Right ventricle myocardium superior (tissue), 1 donor: ENCODE results near the gene FRMD5. TPM values are rescaled to one million over a fixed set of nuclear protein-coding genes. Genes with fewer than 3 reads are reported as not detected.
"Not testable (repeated sequence)": the region's sequence is repeated elsewhere in the genome, so short reads cannot be mapped to it uniquely, and the experiment has no call there.

ENCODE experiments used
- ATAC-seq: fragments of 200-7000 bp; cut with Tn5 transposase; one replicate; pipeline ENCODE4 v1.9.1; 2020; ENCODE audit warnings: mild to moderate bottlenecking; ENCODE audit not compliant: poor library complexity
- DNase-seq: peaks from one replicate; pipeline ENCODE4 v3.0.0-alpha.2; 2020
- intact Hi-C: fragments of 100-400 bp; cut with DNase I; formaldehyde crosslinking; loops from one replicate; pipeline ENCODE4 v1.11.2; 2022
- total RNA-seq: library from RNA; stranded (reverse); fragmentation: NEBNext Ultra II Directional; extraction: Animal tissue kit (Norgen Biotek cat#: 25700); gene quantifications from one replicate; pipeline ENCODE4 v1.2.1, GENCODE V29; 2021
- donor health status: DM: no; HTN: yes; CAD: no; lungs with severe emphysema.

Gene FRMD5
- total RNA-seq, 1 donor from 2014 or later: 44.0 TPM

DNA sequence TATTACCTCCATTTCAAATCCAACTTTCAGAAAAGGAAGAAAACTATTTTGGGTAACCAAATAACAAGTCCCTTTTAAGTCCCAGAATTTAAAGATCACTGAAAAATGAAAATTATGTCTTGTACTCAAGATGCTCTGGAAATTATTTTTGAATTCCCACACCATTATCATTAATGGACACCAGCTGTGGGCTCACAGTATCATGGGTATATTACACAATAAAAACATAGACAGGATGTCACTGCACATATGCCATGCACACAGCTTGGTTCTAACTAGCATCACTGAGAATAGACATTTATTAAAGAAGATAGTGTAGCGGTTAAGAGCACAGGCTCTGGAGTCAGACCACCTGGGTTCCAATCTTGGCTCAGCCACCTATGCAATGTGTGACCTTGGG, 130.4 kb downstream of the FRMD5 start:
- intact Hi-C loops: loop anchor here (5.0 to 10.0 kb wide), 2 partner anchors 162 to 190 kb away; no protein-coding TSS in a partner anchor
- ATAC-seq: no peak
- no peak for DNase-seq

DNA sequence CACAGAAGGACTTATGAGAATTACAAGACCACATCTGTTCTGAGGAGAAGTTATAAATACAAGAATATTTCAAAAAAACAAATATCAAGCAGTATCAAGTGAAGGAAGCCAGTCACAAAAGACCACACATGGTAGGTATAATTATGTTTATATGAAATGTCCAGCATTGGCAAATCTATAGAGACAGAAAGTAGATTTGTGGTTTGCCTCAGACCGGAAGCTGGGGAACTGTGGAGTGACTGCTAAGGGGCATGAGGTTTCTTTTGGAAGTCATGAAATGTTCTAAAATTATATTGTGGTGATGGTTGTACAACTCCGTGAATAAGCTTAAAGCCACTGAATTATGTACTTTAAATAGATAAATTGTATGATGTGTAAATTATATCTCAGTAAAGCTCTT, 136.9 kb downstream of the FRMD5 start:
- no peak for ATAC-seq
- DNase-seq: no peak
- intact Hi-C loops: no loop called here

- intact Hi-C loops: no loop called here
- ATAC-seq: no peak
- DNase-seq: no peak
These were observed 149.4 kb downstream of the FRMD5 start for GRCh38 chr15:44045661-44046060.

GRCh38 chr15:44045217-44045616, 149.9 kb downstream of the FRMD5 start:
- DNase-seq (no peak), ATAC-seq (no peak)
- intact Hi-C loops: no loop called here

- DNase-seq: no peak
- ATAC-seq: no peak
- intact Hi-C loops: no loop called here
These were observed 156.3 kb downstream of the FRMD5 start for GRCh38 chr15:44038755-44039191.

DNA sequence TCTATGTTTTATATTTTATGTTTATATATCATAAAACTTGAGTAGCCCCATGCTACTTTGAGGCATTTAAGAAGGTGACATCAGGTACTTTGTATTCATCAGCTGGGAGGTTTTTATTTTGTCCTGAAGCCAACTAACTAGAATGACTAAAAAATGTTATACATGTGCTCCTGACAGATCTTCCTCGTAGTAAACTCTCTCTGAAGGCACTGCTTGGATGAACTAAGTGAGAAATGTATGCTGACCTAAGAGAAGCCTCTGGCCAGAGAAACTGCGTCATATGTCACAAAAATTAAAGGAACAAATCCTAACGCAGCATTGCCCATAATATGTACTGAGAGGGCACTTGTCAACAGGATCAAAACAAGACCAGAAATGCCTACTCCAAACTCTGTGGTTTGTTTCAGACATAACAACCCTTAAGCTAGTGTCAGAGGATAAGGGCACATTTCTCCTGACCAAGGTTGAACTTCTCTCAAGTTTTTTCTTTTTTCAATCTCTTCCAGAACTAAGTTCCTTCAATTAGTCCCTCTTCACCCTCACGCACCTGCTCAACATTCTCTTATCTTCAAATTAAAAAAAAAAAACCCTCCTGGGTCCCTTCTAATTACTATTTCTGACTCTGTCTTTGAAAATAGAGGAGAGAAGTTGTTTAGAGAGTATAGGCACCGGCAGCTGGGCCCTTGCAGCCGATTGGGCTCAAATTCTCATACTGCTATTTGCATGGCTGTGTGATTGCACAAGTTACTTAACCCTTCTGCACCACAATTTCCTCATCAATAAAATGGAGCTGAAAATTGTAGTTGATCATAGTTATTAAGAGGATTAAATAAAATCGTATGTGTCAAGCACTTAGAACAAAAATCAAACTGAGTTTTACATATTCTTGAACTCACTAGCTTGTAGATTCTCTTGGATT, 159.0 kb downstream of the FRMD5 start:
- peak; percentile 20 for ATAC-seq
- intact Hi-C loops: no loop called here
- no peak for DNase-seq

DNA sequence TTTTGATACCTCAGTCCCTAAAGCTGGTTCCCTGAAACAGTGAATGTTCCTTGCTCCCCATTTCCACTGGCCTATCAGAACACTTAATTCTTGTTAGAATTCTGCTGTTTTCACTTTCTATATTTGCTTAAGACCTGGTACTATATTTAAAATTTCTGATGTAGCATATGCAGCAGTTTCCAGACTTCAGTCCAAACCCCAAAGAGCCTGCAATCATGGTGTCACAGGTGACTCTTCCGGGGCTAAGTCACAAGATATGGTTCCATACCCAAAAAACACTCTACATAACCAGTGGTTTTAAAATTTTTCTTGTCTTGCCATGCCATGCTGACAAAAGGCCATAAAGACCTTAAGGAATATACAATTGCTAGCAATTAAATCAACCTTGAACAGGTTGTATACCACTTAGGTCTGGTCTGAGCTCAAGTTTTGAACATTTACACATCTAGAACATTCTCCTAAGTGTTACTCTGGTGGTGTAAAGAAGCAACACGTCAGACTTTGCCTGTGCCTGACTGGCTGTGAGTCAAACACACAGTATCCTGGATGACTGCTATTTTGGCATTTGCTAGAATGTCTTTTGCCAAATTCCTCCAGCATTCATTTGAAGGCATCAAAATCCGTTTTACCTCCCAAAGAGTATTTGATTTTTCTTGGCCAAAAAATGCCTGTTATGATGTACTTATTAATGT, 160.0 kb downstream of the FRMD5 start:
- ATAC-seq (peak; percentile 84), DNase-seq (no peak)
- intact Hi-C loops: no loop called here

DNA sequence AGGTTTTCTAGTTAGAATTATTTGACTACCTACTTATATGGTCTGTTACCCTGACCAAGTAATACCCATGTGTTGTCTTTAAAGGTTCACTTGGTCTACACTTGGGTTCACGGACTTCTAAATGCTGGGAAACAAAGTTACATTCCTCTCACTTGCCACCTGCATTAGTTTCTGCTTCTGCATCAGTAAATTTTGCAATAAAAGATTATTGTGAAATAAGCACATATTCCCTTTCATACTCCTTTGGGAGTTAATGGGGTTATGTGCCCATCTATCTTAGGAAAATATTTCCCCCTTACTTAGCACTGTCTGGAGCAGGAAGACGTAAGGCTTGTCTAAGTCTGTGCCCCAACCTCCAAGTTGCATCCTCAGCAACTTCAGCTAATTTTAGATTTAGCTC, 160.7 kb downstream of the FRMD5 start:
- no peak for DNase-seq
- ATAC-seq: no peak
- intact Hi-C loops: no loop called here

DNA sequence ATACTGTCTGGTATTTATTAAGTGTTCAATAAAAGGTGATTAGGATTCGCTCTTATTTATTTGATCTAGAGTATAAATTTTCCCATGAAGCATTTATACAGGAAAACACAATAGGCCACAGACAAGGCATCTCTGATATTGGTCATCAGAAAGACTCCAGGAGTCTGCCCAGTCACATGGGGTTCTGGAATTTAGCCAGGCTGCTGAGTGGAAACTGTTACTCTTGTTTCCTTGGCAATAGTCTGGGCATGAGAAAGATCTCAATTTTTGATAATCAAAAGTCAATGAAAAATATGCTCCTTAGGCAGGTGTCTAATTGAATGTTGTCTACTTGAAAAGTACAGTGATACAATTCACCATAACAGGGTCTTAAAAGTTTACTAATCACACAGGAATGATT, 161.2 kb downstream of the FRMD5 start:
- intact Hi-C loops: no loop called here
- DNase-seq (no peak), ATAC-seq (no peak)

DNA sequence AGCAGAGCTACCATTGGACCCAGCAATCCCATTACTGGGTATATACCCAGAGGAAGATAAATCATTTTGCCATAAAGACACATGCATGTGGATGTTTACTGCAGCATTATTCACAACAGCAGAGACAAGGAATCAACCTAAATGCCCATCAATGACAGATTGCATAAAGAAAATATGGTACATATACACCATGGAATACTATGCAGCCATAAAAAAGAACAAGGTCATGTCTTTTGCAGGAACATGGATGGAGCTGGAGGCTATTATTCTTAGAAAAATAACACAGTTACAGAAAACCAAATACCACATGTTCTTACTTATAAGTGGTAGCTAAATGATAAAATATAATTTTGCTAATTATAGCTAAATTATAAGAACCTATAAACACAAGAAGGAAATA, 162.3 kb downstream of the FRMD5 start:
- ATAC-seq, DNase-seq, intact Hi-C loops: not testable (repeated sequence)

GRCh38 chr15:44029940-44030568, 165.0 kb downstream of the FRMD5 start:
- peak; percentile 46 for ATAC-seq
- intact Hi-C loops: no loop called here
- no peak for DNase-seq

- intact Hi-C loops: no loop called here
- no peak for DNase-seq
- no peak for ATAC-seq
These were observed 166.1 kb downstream of the FRMD5 start for GRCh38 chr15:44029003-44029402.

- DNase-seq: no peak
- ATAC-seq: no peak
- intact Hi-C loops: no loop called here
These were observed 166.7 kb downstream of the FRMD5 start for GRCh38 chr15:44028349-44028748.

- intact Hi-C loops: no loop called here
- DNase-seq (no peak), ATAC-seq (no peak)
These were observed 170.9 kb downstream of the FRMD5 start for GRCh38 chr15:44024155-44024554.

DNA sequence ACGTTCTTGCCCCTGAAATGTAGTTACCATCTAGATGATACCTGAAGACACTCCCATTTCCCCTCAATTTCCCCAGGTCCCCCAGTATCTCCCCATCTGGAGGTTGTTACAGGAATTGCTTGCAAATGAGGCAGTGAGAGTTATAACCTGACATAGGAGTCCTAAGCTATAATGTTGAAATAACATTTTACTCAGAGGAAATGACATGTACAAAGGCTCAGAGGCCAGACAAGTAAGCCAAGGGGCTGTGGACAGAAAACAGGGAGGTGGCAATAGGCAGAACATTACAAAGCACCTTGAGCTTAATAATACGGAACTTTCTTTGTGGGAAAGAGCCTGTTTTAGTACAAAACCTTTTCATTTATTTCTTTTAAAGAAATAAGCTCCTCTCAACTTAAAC, 171.9 kb downstream of the FRMD5 start:
- DNase-seq (no peak), ATAC-seq (no peak)
- intact Hi-C loops: no loop called here

DNA sequence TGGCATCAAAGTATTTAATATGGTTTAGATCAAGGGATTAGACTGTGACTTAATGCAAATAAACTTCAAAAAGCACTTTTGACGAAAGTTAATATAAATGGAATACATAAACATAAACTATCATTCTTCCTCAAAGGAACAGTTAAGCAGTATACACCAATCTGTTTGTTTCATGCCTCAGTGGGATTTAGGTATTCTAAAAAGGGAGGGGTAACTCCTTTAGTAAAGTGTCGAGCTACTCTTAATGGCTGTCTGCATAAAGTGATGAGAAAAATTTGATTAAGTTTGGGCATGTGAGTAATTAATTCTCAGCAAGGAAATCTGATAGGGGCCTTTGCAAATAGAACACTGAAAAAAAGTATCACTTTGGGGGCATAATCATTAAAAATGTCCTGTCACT, 176.9 kb downstream of the FRMD5 start:
- ATAC-seq: no peak
- DNase-seq: no peak
- intact Hi-C loops: no loop called here

- intact Hi-C loops: no loop called here
- ATAC-seq: peak; percentile 51
These were observed 179.3 kb downstream of the FRMD5 start for GRCh38 chr15:44015545-44016305.

GRCh38 chr15:44011238-44011854, 183.7 kb downstream of the FRMD5 start:
- ATAC-seq: no peak
- DNase-seq: no peak
- intact Hi-C loops: no loop called here

More at GRCh38 chr15:44015545-44016305, 179.3 kb downstream of the FRMD5 start:
- DNase-seq: no peak
